ENCODE data around the gene PPP1R14D.

GRCh38 chr15:40825661-40826422, 2.7 kb downstream of the PPP1R14D start:
- TF ChIP-seq CTCF (IDR thresholded peaks at IDR 0.05) (no peak), POLR2A (IDR thresholded peaks at IDR 0.05) (no peak)
